Activated CD4-positive, alpha-beta memory T cell treated with anti-CD3 and anti-CD28 coated beads, Interleukin-2, amount 10 ng/mL, durations not matched to agents 7 days and 5 days (primary cell): Measurements from ENCODE around the gene FAM98C. TPM values are rescaled to one million over a fixed set of nuclear protein-coding genes. Genes with fewer than 3 reads are reported as not detected.

Source experiments
- CTCF ChIA-PET: fragments of 350-600 bp; sonication (Branson Sonifier 250); formaldehyde crosslinking; loops from one replicate; lab custom pipeline; 2021; ENCODE audit warnings: antibody characterized with exemption, inconsistent platforms; lab: Charles Lee
- POLR2A ChIA-PET: fragments of 350-600 bp; sonication (Branson Sonifier 250); formaldehyde crosslinking; loops from one replicate; lab custom pipeline; 2021; ENCODE audit warnings: antibody characterized with exemption; lab: Charles Lee
- DNase-seq: peaks from one replicate; pipeline ENCODE4 v3.0.0-alpha.2; 2020
- H3K27ac Mint-ChIP-seq: one replicate; pipeline ENCODE4 v1.8.0; 2021; ENCODE audit warnings: mild to moderate bottlenecking, mixed read lengths
- H3K27me3 Mint-ChIP-seq: one replicate; pipeline ENCODE4 v1.8.0; 2021; ENCODE audit warnings: mixed read lengths
- H3K36me3 Mint-ChIP-seq: one replicate; pipeline ENCODE4 v1.8.0; 2021; ENCODE audit warnings: low read depth, mixed read lengths
- H3K4me1 Mint-ChIP-seq: one replicate; pipeline ENCODE4 v1.8.0; 2021; ENCODE audit warnings: mixed read lengths
- H3K4me3 Mint-ChIP-seq: one replicate; pipeline ENCODE4 v1.8.0; 2021; ENCODE audit warnings: mild to moderate bottlenecking, mixed read lengths
- H3K9me3 Mint-ChIP-seq: one replicate; pipeline ENCODE4 v1.8.0; 2021; ENCODE audit warnings: mixed read lengths
- total RNA-seq, 2 experiments: library from RNA; stranded (reverse); gene quantifications; one replicate each; pipeline ENCODE4 v1.2.3, GENCODE V29; 2021

The FAM98C gene
- total RNA-seq, 2 experiments from 2014 or later: 34.7 to 36.5 TPM

- H3K4me3 Mint-ChIP-seq: no peak overlapping the region
- H3K4me1 Mint-ChIP-seq: peaks cover 40% of the 10 kb centered on the region
- H3K36me3 Mint-ChIP-seq: peaks cover 4% of the 10 kb centered on the region
- peaks cover 30% of the 10 kb centered on the region for H3K27me3 Mint-ChIP-seq
- ChIA-PET CTCF (interaction anchor here (0.8 to 3.0 kb wide), 2 partner anchors 13 to 16 kb away, joined by 3 to 15 read pairs; partner anchors contain the start of genes FAM98C and PSMD8), POLR2A (interaction anchor here (1.0 to 3.4 kb wide), 3 partner anchors 12 to 16 kb away, joined by 3 to 17 read pairs (median 9); partner anchors contain the start of genes FAM98C and PSMD8)
- no peaks in the 10 kb centered on the region for H3K9me3 Mint-ChIP-seq
- DNase-seq: no peak
- no peak overlapping the region for H3K27ac Mint-ChIP-seq
Observed at GRCh38 chr19:38389957-38390924, 12.7 kb upstream of the FAM98C start.

DNA sequence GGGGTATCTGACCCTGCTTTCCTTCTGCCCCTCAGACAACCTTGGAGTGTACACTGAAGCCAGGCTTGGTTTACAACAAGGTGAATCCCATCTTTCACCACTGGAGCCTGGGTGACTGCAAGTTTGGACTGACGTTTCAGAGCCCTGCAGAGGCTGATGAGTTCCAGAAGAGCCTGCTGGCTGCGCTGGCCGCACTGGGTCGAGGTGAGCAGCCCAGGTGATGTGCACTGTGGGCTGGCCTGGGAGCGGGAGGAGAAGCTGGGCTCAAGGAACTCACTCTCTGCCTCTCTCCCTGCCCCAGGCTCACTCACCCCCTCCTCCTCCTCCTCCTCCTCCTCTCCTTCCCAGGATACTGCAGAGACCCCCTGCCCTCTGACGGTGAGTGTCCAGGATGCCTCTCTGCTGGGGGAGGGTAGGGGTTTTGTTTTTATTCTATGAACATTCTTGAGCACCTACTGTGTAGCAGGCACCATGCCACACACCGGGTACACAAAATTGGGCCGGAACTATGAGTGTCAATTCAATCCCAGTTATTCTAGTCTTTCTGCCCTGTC, 10.9 kb upstream of the FAM98C start:
- H3K27me3 Mint-ChIP-seq: peaks cover 30% of the 10 kb centered on the region
- POLR2A ChIA-PET: interaction anchor here (2.3 kb wide), 1 partner anchor 10 kb away, joined by 11 read pairs; the partner anchor contains the start of gene FAM98C
- H3K27ac Mint-ChIP-seq: no peak overlapping the region
- no peak overlapping the region for H3K4me3 Mint-ChIP-seq
- DNase-seq: no peak
- peaks cover 4% of the 10 kb centered on the region for H3K36me3 Mint-ChIP-seq
- no peaks in the 10 kb centered on the region for H3K9me3 Mint-ChIP-seq
- H3K4me1 Mint-ChIP-seq: peaks cover 44% of the 10 kb centered on the region
- CTCF ChIA-PET: interaction anchor here (1.0 kb wide), 1 partner anchor 11 kb away, joined by 6 read pairs; the partner anchor contains the start of gene FAM98C

GRCh38 chr19:38392707-38393308, 10.1 kb upstream of the FAM98C start:
- no peak for DNase-seq
- Mint-ChIP-seq H3K36me3 (no peaks in the 10 kb centered on the region), H3K27ac (no peak overlapping the region), H3K27me3 (peaks cover 25% of the 10 kb centered on the region), H3K4me3 (no peak overlapping the region), H3K9me3 (no peaks in the 10 kb centered on the region), H3K4me1 (peaks cover 37% of the 10 kb centered on the region)
- ChIA-PET CTCF (interaction anchor here (1.0 kb wide), 1 partner anchor 10 kb away, joined by 6 read pairs; the partner anchor contains the start of gene FAM98C), POLR2A (interaction anchor here (2.3 to 3.6 kb wide), 2 partner anchors 9 to 19 kb away, joined by 11 to 19 read pairs; partner anchors contain the start of genes FAM98C and PSMD8)

DNA sequence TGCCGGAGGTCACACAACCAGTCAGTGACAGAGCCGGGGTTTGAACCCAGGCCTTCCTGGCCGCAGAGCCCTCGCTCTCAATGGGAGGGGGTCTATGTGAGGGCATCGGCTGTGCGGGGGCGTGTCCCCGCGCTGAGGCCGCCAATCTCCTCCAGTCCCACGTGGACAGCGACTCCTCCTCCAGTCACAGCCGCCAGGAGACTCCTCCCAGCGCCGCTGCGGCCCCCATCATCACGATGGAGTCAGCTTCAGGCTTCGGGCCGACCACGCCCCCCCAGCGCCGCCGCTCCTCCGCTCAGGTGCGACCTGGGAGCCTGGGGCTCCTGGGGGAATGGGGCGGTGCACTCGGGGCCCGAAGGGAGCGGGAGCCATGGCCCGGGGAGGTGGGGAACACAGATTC, 8.4 kb upstream of the FAM98C start:
- peak overlapping the region; percentile 73 for H3K4me3 Mint-ChIP-seq
- H3K27ac Mint-ChIP-seq: peak overlapping the region; percentile 53
- peaks cover 20% of the 10 kb centered on the region for H3K27me3 Mint-ChIP-seq
- CTCF ChIA-PET: interaction anchor here (1.6 to 2.2 kb wide), 2 partner anchors 9 to 536 kb away, joined by 5 to 14 read pairs; partner anchors contain the start of genes FAM98C, MRPS12 and SARS2
- POLR2A ChIA-PET: interaction anchor here (0.7 to 3.7 kb wide), 6 partner anchors 8 to 483 kb away, joined by 3 to 19 read pairs (median 10); partner anchors contain the start of genes FAM98C, PSMD8 and RINL
- H3K9me3 Mint-ChIP-seq: no peaks in the 10 kb centered on the region
- DNase-seq: peak; percentile 77
- H3K4me1 Mint-ChIP-seq: peaks cover 27% of the 10 kb centered on the region
- no peaks in the 10 kb centered on the region for H3K36me3 Mint-ChIP-seq

DNA sequence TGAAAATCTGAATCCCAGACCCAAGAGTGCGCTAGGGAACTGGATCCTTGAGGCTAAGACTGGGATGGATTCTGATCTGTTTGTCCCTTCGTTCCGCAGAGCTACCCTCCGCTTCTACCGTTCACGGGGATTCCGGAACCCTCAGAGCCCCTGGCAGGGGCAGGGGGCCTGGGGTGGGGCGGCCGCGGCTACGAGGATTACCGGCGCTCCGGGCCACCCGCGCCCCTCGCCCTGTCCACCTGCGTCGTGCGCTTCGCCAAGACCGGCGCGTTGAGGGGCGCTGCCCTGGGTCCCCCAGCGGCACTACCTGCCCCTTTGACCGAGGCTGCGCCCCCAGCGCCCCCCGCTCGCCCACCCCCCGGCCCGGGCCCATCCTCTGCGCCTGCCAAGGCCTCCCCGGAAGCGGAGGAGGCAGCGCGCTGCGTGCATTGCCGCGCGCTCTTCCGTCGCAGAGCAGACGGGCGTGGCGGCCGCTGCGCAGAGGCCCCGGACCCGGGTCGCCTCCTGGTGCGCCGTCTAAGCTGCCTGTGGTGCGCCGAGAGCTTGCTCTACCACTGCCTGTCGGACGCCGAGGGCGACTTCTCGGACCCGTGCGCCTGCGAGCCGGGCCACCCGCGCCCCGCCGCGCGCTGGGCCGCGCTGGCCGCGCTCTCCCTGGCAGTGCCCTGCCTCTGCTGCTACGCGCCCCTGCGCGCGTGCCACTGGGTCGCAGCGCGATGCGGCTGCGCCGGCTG, 7.3 kb upstream of the FAM98C start:
- CTCF ChIA-PET: interaction anchor here (2.2 kb wide), 1 partner anchor 8 kb away, joined by 14 read pairs; the partner anchor contains the start of gene FAM98C
- peaks cover 23% of the 10 kb centered on the region for H3K4me1 Mint-ChIP-seq
- H3K27ac Mint-ChIP-seq: no peak overlapping the region
- DNase-seq: peak; percentile 62
- no peaks in the 10 kb centered on the region for H3K9me3 Mint-ChIP-seq
- H3K36me3 Mint-ChIP-seq: no peaks in the 10 kb centered on the region
- H3K4me3 Mint-ChIP-seq: peak overlapping the region; percentile 73
- POLR2A ChIA-PET: interaction anchor here (0.9 to 3.7 kb wide), 12 partner anchors 8 to 535 kb away, joined by 3 to 19 read pairs (median 4); partner anchors contain the start of genes CATSPERG, GGN, MAP4K1 and MRPS12
- peaks cover 17% of the 10 kb centered on the region for H3K27me3 Mint-ChIP-seq

DNA sequence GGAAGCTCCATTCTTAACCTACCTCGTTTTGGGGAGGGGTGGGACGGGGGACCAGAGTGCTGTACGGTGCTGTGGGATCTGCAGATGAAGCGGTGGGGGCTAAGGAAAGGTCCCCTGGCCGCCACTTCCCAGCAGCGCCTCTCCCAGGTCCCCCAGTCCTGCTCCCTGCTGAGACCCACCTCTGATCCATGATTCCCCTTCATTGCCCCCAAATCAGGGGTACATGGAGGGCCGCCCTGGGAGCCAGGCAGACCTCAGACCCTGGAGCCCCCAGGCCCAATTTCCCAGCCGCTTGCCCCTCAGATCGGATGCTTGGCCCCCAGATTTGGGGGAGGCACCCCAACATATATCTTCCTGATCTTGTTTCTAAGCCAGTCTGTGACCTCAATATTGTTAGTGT, 3.8 kb upstream of the FAM98C start:
- H3K27ac Mint-ChIP-seq: peak overlapping the region; percentile 21
- H3K9me3 Mint-ChIP-seq: no peaks in the 10 kb centered on the region
- ChIA-PET POLR2A (interaction anchor here (0.6 kb wide), 1 partner anchor 327 kb away, joined by 4 read pairs; no protein-coding TSS in a partner anchor), CTCF (no interaction called here)
- H3K4me1 Mint-ChIP-seq: peaks cover 35% of the 10 kb centered on the region
- peaks cover 6% of the 10 kb centered on the region for H3K27me3 Mint-ChIP-seq
- no peak for DNase-seq
- peaks cover 3% of the 10 kb centered on the region for H3K36me3 Mint-ChIP-seq
- H3K4me3 Mint-ChIP-seq: no peak overlapping the region

GRCh38 chr19:38399537-38399936, 3.4 kb upstream of the FAM98C start:
- ChIA-PET CTCF (no interaction called here), POLR2A (interaction anchor here (0.6 to 1.2 kb wide), 2 partner anchors 25 to 326 kb away, joined by 4 to 5 read pairs; partner anchors contain the start of gene PSMD8)
- Mint-ChIP-seq H3K9me3 (no peaks in the 10 kb centered on the region), H3K4me1 (peaks cover 35% of the 10 kb centered on the region), H3K27ac (peak overlapping the region; percentile 21), H3K27me3 (peaks cover 6% of the 10 kb centered on the region), H3K4me3 (no peak overlapping the region), H3K36me3 (peaks cover 3% of the 10 kb centered on the region)
- DNase-seq: no peak

DNA sequence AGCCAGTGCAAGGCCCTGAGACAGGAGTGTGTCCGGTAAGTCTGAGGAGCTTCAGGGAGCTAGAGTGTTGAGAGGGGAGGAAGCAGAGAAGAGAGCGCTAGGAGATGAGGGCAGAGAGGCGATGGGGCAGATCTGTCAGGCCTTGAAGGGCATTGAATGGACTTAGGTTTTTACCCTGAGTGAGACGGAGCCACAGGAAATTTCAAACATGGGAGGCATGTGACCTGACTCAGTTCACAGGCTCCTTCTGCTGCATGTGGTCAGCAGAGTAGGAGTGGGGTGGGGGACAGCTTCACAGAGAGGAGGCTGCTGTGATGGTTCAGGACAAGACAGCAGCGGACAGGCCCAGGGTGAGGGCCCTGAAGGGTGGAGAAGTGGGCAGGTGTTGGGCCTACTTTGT, 2.5 kb upstream of the FAM98C start:
- ChIA-PET CTCF (no interaction called here), POLR2A (interaction anchor here (1.2 kb wide), 1 partner anchor 26 kb away, joined by 5 read pairs; the partner anchor contains the start of gene PSMD8)
- peaks cover 6% of the 10 kb centered on the region for H3K27me3 Mint-ChIP-seq
- no peak overlapping the region for H3K4me3 Mint-ChIP-seq
- H3K27ac Mint-ChIP-seq: no peak overlapping the region
- DNase-seq: no peak
- H3K4me1 Mint-ChIP-seq: peaks cover 33% of the 10 kb centered on the region
- peaks cover 5% of the 10 kb centered on the region for H3K36me3 Mint-ChIP-seq
- no peaks in the 10 kb centered on the region for H3K9me3 Mint-ChIP-seq

DNA sequence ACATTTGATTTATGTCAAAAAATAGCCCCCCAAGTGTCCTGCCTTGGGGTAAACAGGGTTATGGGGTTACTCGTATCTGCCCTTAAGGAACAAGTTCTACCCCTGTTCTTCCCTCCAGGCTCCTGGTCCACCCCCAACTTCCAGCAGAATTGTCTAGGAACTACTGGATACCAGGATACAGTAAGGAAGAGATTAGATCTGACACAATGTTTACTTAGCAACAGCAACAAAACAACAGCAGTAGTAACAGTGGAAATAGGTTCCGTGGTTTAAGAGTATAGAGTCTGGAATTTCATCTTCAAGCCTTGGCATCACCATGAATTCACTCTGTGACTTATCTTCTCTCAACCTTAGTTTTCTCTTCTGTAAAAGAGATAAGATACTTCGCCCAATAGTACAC, 1.7 kb upstream of the FAM98C start:
- H3K4me1 Mint-ChIP-seq: peaks cover 34% of the 10 kb centered on the region
- CTCF ChIA-PET: no interaction called here
- H3K9me3 Mint-ChIP-seq: no peaks in the 10 kb centered on the region
- no peak for DNase-seq
- peaks cover 6% of the 10 kb centered on the region for H3K27me3 Mint-ChIP-seq
- POLR2A ChIA-PET: interaction anchor here (2.3 to 4.2 kb wide), 2 partner anchors 13 to 27 kb away, joined by 17 to 31 read pairs; partner anchors contain the start of genes GGN, PSMD8 and SPRED3
- no peak overlapping the region for H3K27ac Mint-ChIP-seq
- no peak overlapping the region for H3K4me3 Mint-ChIP-seq
- H3K36me3 Mint-ChIP-seq: peaks cover 8% of the 10 kb centered on the region

DNA sequence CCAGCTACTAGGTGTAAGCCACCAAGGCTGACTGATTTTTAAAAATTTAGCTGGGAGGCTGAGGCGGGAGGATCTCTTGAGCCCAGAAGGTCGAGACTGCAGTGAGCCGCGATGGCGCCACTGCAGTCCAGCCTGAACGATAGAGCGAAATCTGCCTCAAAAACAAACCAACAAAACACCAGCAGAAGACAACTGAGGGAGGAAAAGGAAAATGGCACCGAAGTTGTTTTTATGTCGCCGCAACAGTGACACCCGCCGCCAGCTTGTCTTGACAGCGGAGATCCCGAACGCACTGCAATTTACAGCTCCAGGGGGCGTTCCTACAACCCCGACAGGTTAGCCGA, 298 bp upstream of the FAM98C start:
- Mint-ChIP-seq H3K27ac (peak overlapping the region; percentile 92), H3K4me1 (peaks cover 26% of the 10 kb centered on the region), H3K36me3 (peaks cover 12% of the 10 kb centered on the region), H3K4me3 (peak overlapping the region; percentile 93), H3K27me3 (peaks cover 6% of the 10 kb centered on the region), H3K9me3 (no peaks in the 10 kb centered on the region)
- ChIA-PET POLR2A (interaction anchor here (0.6 to 4.2 kb wide), 23 partner anchors 9 to 925 kb away, joined by 3 to 35 read pairs (median 6); partner anchors contain the start of genes ACTN4, CATSPERG, EIF3K and GGN), CTCF (interaction anchor here (0.6 to 3.8 kb wide), 76 partner anchors 8 to 550 kb away, joined by 3 to 60 read pairs (median 4); partner anchors contain the start of genes ACTN4, CATSPERG, ECH1 and EIF3K)
- no peak for DNase-seq

GRCh38 chr19:38404858-38405257, 2.0 kb downstream of the FAM98C start:
- no peaks in the 10 kb centered on the region for H3K9me3 Mint-ChIP-seq
- ChIA-PET CTCF (interaction anchor here (1.2 to 3.8 kb wide), 3 partner anchors 39 to 525 kb away, joined by 3 to 54 read pairs (median 5); partner anchors contain the start of genes MRPS12 and SARS2), POLR2A (interaction anchor here (0.8 to 4.2 kb wide), 7 partner anchors 10 to 526 kb away, joined by 3 to 35 read pairs (median 12); partner anchors contain the start of genes MRPS12, PSMD8, RASGRP4 and SARS2)
- H3K27ac Mint-ChIP-seq: peak overlapping the region; percentile 56
- no peaks in the 10 kb centered on the region for H3K27me3 Mint-ChIP-seq
- peaks cover 26% of the 10 kb centered on the region for H3K4me1 Mint-ChIP-seq
- H3K4me3 Mint-ChIP-seq: peak overlapping the region; percentile 93
- peaks cover 30% of the 10 kb centered on the region for H3K36me3 Mint-ChIP-seq
- no peak for DNase-seq
